ENCODE measurements around the gene LRRC2. TPM values are rescaled to one million over a fixed set of nuclear protein-coding genes. Genes with fewer than 3 reads are reported as not detected.

The LRRC2 gene
- polyA plus RNA-seq, 3 donors: not detected

DNA sequence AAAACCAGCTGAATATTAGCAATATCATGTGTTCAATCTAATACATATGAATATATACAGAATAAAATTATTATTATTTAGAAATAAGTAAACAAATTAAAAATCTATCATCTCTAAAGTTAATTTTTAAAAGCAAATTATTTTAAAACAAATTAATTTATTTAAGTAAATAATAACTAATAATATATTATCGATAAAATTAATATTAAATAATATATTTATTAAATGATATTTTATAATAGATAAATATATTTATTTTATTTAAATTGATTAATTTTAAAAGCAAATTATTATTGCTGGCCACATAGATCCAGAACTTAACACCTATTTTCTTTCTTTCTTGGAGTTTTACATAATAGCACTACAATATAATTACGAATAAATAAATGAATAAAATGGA is 46.1 kb downstream of the LRRC2 start:
- no peaks in the 10 kb centered on the region for H3K9me3 Mint-ChIP-seq
- DNase-seq: no peak
- H3K36me3 ChIP-seq (replicated peaks in 1 of 2; ENCODE audit: control insufficient read depth in 1 of 2, insufficient read depth in 2 of 2, low read length in 2 of 2): no peaks in the 10 kb centered on the region
- H3K27ac ChIP-seq (ENCODE audit: low read depth in 1 of 2, low read length in 2 of 2): no peak overlapping the region
- H2AFZ ChIP-seq (ENCODE audit: insufficient read depth, low read depth, low read length, poor library complexity, severe bottlenecking): no peak overlapping the region
- H3K27me3 Mint-ChIP-seq (ENCODE audit: low read depth in 3 of 3): peaks cover 2 to 7% (median 2%) of the 10 kb centered on the region in 3 donors
- H4K20me1 ChIP-seq (ENCODE audit: insufficient read depth, low read length): no peaks in the 10 kb centered on the region
- no peak overlapping the region for H3K4me3 ChIP-seq (replicated peaks in 1 of 3; ENCODE audit: low read depth in 2 of 3, low read length in 3 of 3)
- H3K79me2 ChIP-seq (ENCODE audit: insufficient read depth, low read length): no peaks in the 10 kb centered on the region
- no peaks in the 10 kb centered on the region for H3K36me3 Mint-ChIP-seq
- no CpG with 5 or more reads among the region's 2 CpGs for WGBS (ENCODE audit: insufficient coverage)
- no peak overlapping the region for H3K4me3 Mint-ChIP-seq
- intact Hi-C loops (cut with micrococcal nuclease): no loop called here
- H3K4me2 ChIP-seq (replicated peaks; ENCODE audit: extremely low read depth, low read length, poor library complexity, severe bottlenecking): no peak overlapping the region
- no peaks in the 10 kb centered on the region for H3K27me3 ChIP-seq (ENCODE audit: control insufficient read depth in 2 of 2, insufficient read depth in 2 of 2, low read length in 2 of 2)
- no peaks in the 10 kb centered on the region for H3K4me1 Mint-ChIP-seq
- no peaks in the 10 kb centered on the region for H3K4me1 ChIP-seq (ENCODE audit: control insufficient read depth in 1 of 2, insufficient read depth in 2 of 2, low read length in 2 of 2)
- H3K27ac Mint-ChIP-seq: no peak overlapping the region
- TF ChIP-seq, protein P1, sequence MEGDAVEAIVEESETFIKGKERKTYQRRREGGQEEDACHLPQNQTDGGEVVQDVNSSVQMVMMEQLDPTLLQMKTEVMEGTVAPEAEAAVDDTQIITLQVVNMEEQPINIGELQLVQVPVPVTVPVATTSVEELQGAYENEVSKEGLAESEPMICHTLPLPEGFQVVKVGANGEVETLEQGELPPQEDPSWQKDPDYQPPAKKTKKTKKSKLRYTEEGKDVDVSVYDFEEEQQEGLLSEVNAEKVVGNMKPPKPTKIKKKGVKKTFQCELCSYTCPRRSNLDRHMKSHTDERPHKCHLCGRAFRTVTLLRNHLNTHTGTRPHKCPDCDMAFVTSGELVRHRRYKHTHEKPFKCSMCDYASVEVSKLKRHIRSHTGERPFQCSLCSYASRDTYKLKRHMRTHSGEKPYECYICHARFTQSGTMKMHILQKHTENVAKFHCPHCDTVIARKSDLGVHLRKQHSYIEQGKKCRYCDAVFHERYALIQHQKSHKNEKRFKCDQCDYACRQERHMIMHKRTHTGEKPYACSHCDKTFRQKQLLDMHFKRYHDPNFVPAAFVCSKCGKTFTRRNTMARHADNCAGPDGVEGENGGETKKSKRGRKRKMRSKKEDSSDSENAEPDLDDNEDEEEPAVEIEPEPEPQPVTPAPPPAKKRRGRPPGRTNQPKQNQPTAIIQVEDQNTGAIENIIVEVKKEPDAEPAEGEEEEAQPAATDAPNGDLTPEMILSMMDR (IDR thresholded peaks at IDR 0.05): no peak
- H3K9ac ChIP-seq (ENCODE audit: insufficient read depth, low read length, poor library complexity, severe bottlenecking): no peak overlapping the region
- no peaks in the 10 kb centered on the region for H3K9me3 ChIP-seq (replicated peaks in 1 of 2; ENCODE audit: control insufficient read depth in 1 of 2, insufficient read depth in 1 of 2, low read length in 2 of 2)

DNA sequence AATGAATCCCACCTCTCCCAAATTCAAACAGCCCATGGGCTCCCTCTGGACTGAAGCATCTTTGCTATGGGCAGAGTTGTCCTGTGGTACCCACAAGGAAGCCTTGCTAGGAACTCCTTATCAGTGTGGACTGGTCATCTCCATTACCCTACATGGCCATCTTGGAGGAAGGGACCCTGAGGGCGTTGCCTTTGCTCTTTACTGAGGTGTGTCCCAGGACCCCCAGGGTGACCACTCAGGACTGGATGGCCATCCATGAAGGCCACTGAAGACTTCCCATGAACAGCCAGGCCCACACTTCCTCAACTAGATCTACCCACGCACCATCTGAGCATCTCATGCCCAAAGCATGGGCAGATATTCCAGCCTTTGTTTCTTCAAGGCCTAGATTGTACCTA is 48.3 kb downstream of the LRRC2 start:
- H3K27me3 ChIP-seq (ENCODE audit: control insufficient read depth in 2 of 2, insufficient read depth in 2 of 2, low read length in 2 of 2): no peaks in the 10 kb centered on the region
- no peak overlapping the region for H3K9ac ChIP-seq (ENCODE audit: insufficient read depth, low read length, poor library complexity, severe bottlenecking)
- H3K27ac ChIP-seq (ENCODE audit: low read depth in 1 of 2, low read length in 2 of 2): no peak overlapping the region
- Mint-ChIP-seq H3K4me3 (no peak overlapping the region), H3K27me3 (ENCODE audit: low read depth in 3 of 3) (peaks cover 2 to 6% (median 2%) of the 10 kb centered on the region in 3 donors), H3K9me3 (no peaks in the 10 kb centered on the region), H3K27ac (no peak overlapping the region), H3K4me1 (no peaks in the 10 kb centered on the region), H3K36me3 (no peaks in the 10 kb centered on the region)
- DNase-seq: no peak
- intact Hi-C loops (cut with micrococcal nuclease): no loop called here
- no peaks in the 10 kb centered on the region for H4K20me1 ChIP-seq (ENCODE audit: insufficient read depth, low read length)
- H3K4me1 ChIP-seq (ENCODE audit: control insufficient read depth in 1 of 2, insufficient read depth in 2 of 2, low read length in 2 of 2): no peaks in the 10 kb centered on the region
- H3K79me2 ChIP-seq (ENCODE audit: insufficient read depth, low read length): no peaks in the 10 kb centered on the region
- H3K36me3 ChIP-seq (replicated peaks in 1 of 2; ENCODE audit: control insufficient read depth in 1 of 2, insufficient read depth in 2 of 2, low read length in 2 of 2): no peaks in the 10 kb centered on the region
- H3K9me3 ChIP-seq (replicated peaks in 1 of 2; ENCODE audit: control insufficient read depth in 1 of 2, insufficient read depth in 1 of 2, low read length in 2 of 2): no peaks in the 10 kb centered on the region
- no peak overlapping the region for H3K4me2 ChIP-seq (replicated peaks; ENCODE audit: extremely low read depth, low read length, poor library complexity, severe bottlenecking)
- H3K4me3 ChIP-seq (replicated peaks in 1 of 3; ENCODE audit: low read depth in 2 of 3, low read length in 3 of 3): no peak overlapping the region
- no peak overlapping the region for H2AFZ ChIP-seq (ENCODE audit: insufficient read depth, low read depth, low read length, poor library complexity, severe bottlenecking)
- no CpG with 5 or more reads among the region's 2 CpGs for WGBS (ENCODE audit: insufficient coverage)
- TF ChIP-seq, protein P1 (IDR thresholded peaks at IDR 0.05): no peak

All from CD14-positive monocyte (primary cell).